ENCODE results near the gene PYHIN1.
"Not testable (repeated sequence)": the region's sequence is repeated elsewhere in the genome, so short reads cannot be mapped to it uniquely, and the experiment has no call there.

PYHIN1 gene

GRCh38 chr1:158983235-158983634, 51.9 kb downstream of the PYHIN1 start:
- no peak for DNase-seq

GRCh38 chr1:158984386-158984785, 53.0 kb downstream of the PYHIN1 start:
- no peak for DNase-seq

GRCh38 chr1:158989424-158989823, 58.1 kb downstream of the PYHIN1 start:
- no peak for DNase-seq

GRCh38 chr1:158992787-158993312, 61.5 kb downstream of the PYHIN1 start:
- no peak for DNase-seq

GRCh38 chr1:158996998-158997397, 65.6 kb downstream of the PYHIN1 start:
- no peak for DNase-seq

GRCh38 chr1:158998037-158998780, 66.9 kb downstream of the PYHIN1 start:
- DNase-seq = no peak

GRCh38 chr1:158998781-158999161, 67.4 kb downstream of the PYHIN1 start:
- DNase-seq = peak; percentile 33

GRCh38 chr1:158999316-159000069, 68.1 kb downstream of the PYHIN1 start:
- DNase-seq = no peak

GRCh38 chr1:159000070-159000409, 68.7 kb downstream of the PYHIN1 start:
- no peak for DNase-seq

GRCh38 chr1:159000625-159001024, 69.3 kb downstream of the PYHIN1 start:
- no peak for DNase-seq

GRCh38 chr1:159005161-159005560, 73.8 kb downstream of the PYHIN1 start:
- DNase-seq = no peak

GRCh38 chr1:159005676-159006075, 74.3 kb downstream of the PYHIN1 start:
- DNase-seq = no peak

- DNase-seq = not testable (repeated sequence)
Measured at GRCh38 chr1:159006210-159006807, 75.0 kb downstream of the PYHIN1 start.

- DNase-seq = no peak
Measured at GRCh38 chr1:159007726-159008125, 76.4 kb downstream of the PYHIN1 start.

- DNase-seq = no peak
Measured at GRCh38 chr1:159008744-159009188, 77.4 kb downstream of the PYHIN1 start.

GRCh38 chr1:159009287-159009686, 77.9 kb downstream of the PYHIN1 start:
- DNase-seq = no peak

GRCh38 chr1:159009704-159010361, 78.5 kb downstream of the PYHIN1 start, which contains the start of gene IFI16:
TSS of gene IFI16 (plus strand) at chr1:159009907. CDS start at chr1:159014681, 4,774 bp downstream.
- DNase-seq = no peak

GRCh38 chr1:159010391-159010790, 79.0 kb downstream of the PYHIN1 start:
- no peak for DNase-seq

- DNase-seq = not testable (repeated sequence)
Measured at GRCh38 chr1:159011001-159011400, 79.6 kb downstream of the PYHIN1 start.

- no peak for DNase-seq
Measured at GRCh38 chr1:159011751-159012150, 80.4 kb downstream of the PYHIN1 start.

- DNase-seq = no peak
Measured at GRCh38 chr1:159012495-159012894, 81.1 kb downstream of the PYHIN1 start.

GRCh38 chr1:159014003-159014571, 82.7 kb downstream of the PYHIN1 start:
- DNase-seq = no peak

- no peak for DNase-seq
Measured at GRCh38 chr1:159014851-159015250, 83.5 kb downstream of the PYHIN1 start.

Data from NCI-H1694 (cell line).